HCT116 (cell line): Measurements from ENCODE around the gene MAP4. TPM values are rescaled to one million over a fixed set of nuclear protein-coding genes. Genes with fewer than 3 reads are reported as not detected.
"Not testable (repeated sequence)": the region's sequence is repeated elsewhere in the genome, so short reads cannot be mapped to it uniquely, and the experiment has no call there.

ENCODE experiments used
- ATAC-seq: fragments of 200-7000 bp; cut with Tn5 transposase; 2 replicates; pipeline ENCODE4 v1.9.1; 2020; ENCODE audit warnings: mild to moderate bottlenecking, moderate library complexity
- BruUV-seq: library from RNA; stranded (reverse); fragments of 400-500 nt; replicated peaks from 2 replicates; lab custom pipeline; 2021; lab: Mats Ljungman, UMichigan
- CTCF ChIA-PET: fragments of 300-600 bp; sonication (Branson Sonifier 250); formaldehyde crosslinking; loops from one replicate; lab custom pipeline; 2021; ENCODE audit warnings: antibody characterized with exemption; lab: Charles Lee
- POLR2A ChIA-PET: fragments of 300-600, 350-600 bp; sonication (Branson Sonifier 250); formaldehyde crosslinking; loops from one replicate; lab custom pipeline; 2021; ENCODE audit warnings: antibody characterized with exemption; lab: Charles Lee
- RAD21 ChIA-PET, 2 experiments: fragments of 300-600 bp; sonication (Branson Sonifier 250); formaldehyde crosslinking; loops; one replicate each; lab custom pipeline; 2023; ENCODE audit warnings: low total read pairs in 2 of 2; ENCODE audit not compliant: uncharacterized antibody in 2 of 2, unreplicated experiment in 2 of 2, low non-redundant PET in 1 of 2; lab: Charles Lee
- DNase-seq: peaks from one replicate; pipeline ENCODE4 v3.0.0-alpha.2; 2010; ENCODE audit warnings: low read depth, low spot score
- H2AFZ ChIP-seq: fragments of 200-600 bp; shearing (Covaris generic), sonication (generic); 2 replicates; pipeline ENCODE4 v1.6.1; 2017; ENCODE audit warnings: low read depth, mixed run types, mixed read lengths, antibody characterized with exemption, low read length; ENCODE audit not compliant: poor library complexity, severe bottlenecking
- H3K27ac ChIP-seq: 2 replicates; pipeline ENCODE4 v1.5.1; 2012; ENCODE audit warnings: low read depth, low read length
- H3K27me3 ChIP-seq: fragments of 200-600 bp; sonication (generic); 2 replicates; pipeline ENCODE4 v1.6.1; 2016; ENCODE audit warnings: mixed run types, low read length, mixed read lengths; ENCODE audit not compliant: insufficient read depth
- H3K36me3 ChIP-seq, 2 experiments: fragments of 200-500 bp in 1 of 2; fragments of 200-600 bp in 1 of 2; sonication (Bioruptor generic) in 1 of 2; sonication (generic) in 1 of 2; 2 replicates each; pipeline versions ENCODE4 v1.5.1 to v1.6.1; 2014 to 2016; ENCODE audit warnings: low read length in 2 of 2, inconsistent platforms in 1 of 2, mixed read lengths in 1 of 2, mixed run types in 1 of 2; ENCODE audit not compliant: insufficient read depth in 2 of 2, control insufficient read depth in 1 of 2
- H3K4me1 ChIP-seq, 2 experiments: fragments of 200-600 bp in 1 of 2; sonication (generic) in 1 of 2; 2 replicates each; pipeline versions ENCODE4 v1.5.1 to v1.6.1; 2012 to 2017; ENCODE audit warnings: low read length in 2 of 2, inconsistent platforms in 1 of 2, mild to moderate bottlenecking in 1 of 2, mixed read lengths in 1 of 2, mixed run types in 1 of 2, moderate library complexity in 1 of 2; ENCODE audit not compliant: insufficient read depth in 2 of 2, control insufficient read depth in 1 of 2
- H3K4me2 ChIP-seq: fragments of 200-600 bp; sonication (generic); 2 replicates; pipeline ENCODE4 v1.6.1; 2017; ENCODE audit warnings: mixed run types, low read length, mixed read lengths
- H3K4me3 ChIP-seq, 2 experiments: fragments of 200-600 bp in 1 of 2; sonication (generic) in 1 of 2; replicated peaks in 1 of 2; 2 replicates each; pipeline ENCODE4 v1.5.1; 2011 to 2016; ENCODE audit warnings: low read length in 2 of 2, control low read depth in 1 of 2, low read depth in 1 of 2, mild to moderate bottlenecking in 1 of 2, mixed read lengths in 1 of 2, mixed run types in 1 of 2
- H3K79me2 ChIP-seq: fragments of 200-600 bp; sonication (generic); 2 replicates; pipeline ENCODE4 v1.6.1; 2017; ENCODE audit warnings: mild to moderate bottlenecking, mixed run types, low read length, moderate library complexity, mixed read lengths; ENCODE audit not compliant: insufficient read depth
- H3K9ac ChIP-seq: fragments of 200-600 bp; sonication (generic); 2 replicates; pipeline ENCODE4 v1.6.1; 2016; ENCODE audit warnings: low read length, mixed read lengths
- H3K9me2 ChIP-seq: fragments of 200-600 bp; sonication (generic), shearing (Covaris generic); 2 replicates; pipeline ENCODE4 v1.6.1; 2017; ENCODE audit warnings: mixed run types, mild to moderate bottlenecking, moderate library complexity; ENCODE audit not compliant: insufficient read depth
- H3K9me3 ChIP-seq, 2 experiments: fragments of 200-500 bp in 1 of 2; fragments of 200-600 bp in 1 of 2; sonication (Bioruptor generic) in 1 of 2; sonication (generic) in 1 of 2; 2 replicates each; pipeline ENCODE4 v1.6.1; 2014 to 2017; ENCODE audit warnings: low read length in 2 of 2, mixed read lengths in 2 of 2, inconsistent platforms in 1 of 2, low read depth in 1 of 2, mild to moderate bottlenecking in 1 of 2, mixed run types in 1 of 2, moderate library complexity in 1 of 2; ENCODE audit not compliant: control insufficient read depth in 1 of 2, insufficient read depth in 1 of 2
- H4K20me1 ChIP-seq: fragments of 200-600 bp; sonication (generic), shearing (Covaris generic); 2 replicates; pipeline ENCODE4 v1.6.1; 2017; ENCODE audit warnings: mixed run types, mild to moderate bottlenecking, moderate library complexity; ENCODE audit not compliant: insufficient read depth
- CBX3 ChIP-seq: IDR thresholded peaks from 2 replicates; pipeline ENCODE4 v1.6.1; 2012; ENCODE audit warnings: low read depth
- EGR1 ChIP-seq: IDR thresholded peaks from 2 replicates; pipeline ENCODE4 v1.6.1; 2012; ENCODE audit warnings: low read depth
- EZH2 ChIP-seq: fragments of 200-600 bp; sonication (generic); IDR thresholded peaks from 2 replicates; pipeline ENCODE4 v1.6.1; 2017; ENCODE audit warnings: antibody characterized with exemption, mixed run types
- FOSL1 ChIP-seq: IDR thresholded peaks from 2 replicates; pipeline ENCODE4 v1.6.1; 2012; ENCODE audit warnings: low read depth
- JUND ChIP-seq: IDR thresholded peaks from 2 replicates; pipeline ENCODE4 v1.6.1; 2012
- POLR2A ChIP-seq: IDR thresholded peaks from 2 replicates; pipeline ENCODE4 v1.7.0; 2011; ENCODE audit warnings: borderline replicate concordance; ENCODE audit not compliant: insufficient read depth, insufficient read length; ENCODE audit errors: extremely low read depth
- SIN3A ChIP-seq: IDR thresholded peaks from 2 replicates; pipeline ENCODE4 v1.6.1; 2012; ENCODE audit warnings: low read depth
- SP1 ChIP-seq: IDR thresholded peaks from 2 replicates; pipeline ENCODE4 v1.6.1; 2012; ENCODE audit warnings: low read depth
- YY1 ChIP-seq: IDR thresholded peaks from 2 replicates; pipeline ENCODE4 v1.6.1; 2011; ENCODE audit warnings: low read length, low read depth, moderate library complexity, mild to moderate bottlenecking; ENCODE audit not compliant: insufficient replicate concordance; ENCODE audit errors: extremely low read depth
- ZFX ChIP-seq: fragments of 450-650 bp; IDR thresholded peaks from 2 replicates; pipeline ENCODE4 v1.6.1; 2017
- ZNF274 ChIP-seq: fragments of 200-500 bp; sonication (Bioruptor generic); IDR thresholded peaks from 2 replicates; pipeline ENCODE4 v1.6.1; 2014; ENCODE audit warnings: mild to moderate bottlenecking, low read depth, low read length, inconsistent platforms
- intact Hi-C: fragments of 100-400 bp; cut with micrococcal nuclease; formaldehyde crosslinking; loops from 2 replicates; pipeline ENCODE4 v1.10.0; 2022
- total RNA-seq: library from RNA; stranded (reverse); gene quantifications from one replicate; pipeline ENCODE4 v1.2.1, GENCODE V29; 2021; ENCODE audit not compliant: unreplicated experiment
- TF ChIP-seq, protein P1 (sequence below): IDR thresholded peaks from 2 replicates; pipeline ENCODE4 v1.6.1; 2011; ENCODE audit warnings: mild to moderate bottlenecking, low read length, moderate library complexity; ENCODE audit not compliant: insufficient replicate concordance; ENCODE audit errors: extremely low read depth
- TF ChIP-seq, protein P2 (sequence below): IDR thresholded peaks from 2 replicates; pipeline ENCODE4 v1.6.1; 2012

The MAP4 gene
- total RNA-seq, 1 experiment from 2014 or later, result 200 TPM

DNA sequence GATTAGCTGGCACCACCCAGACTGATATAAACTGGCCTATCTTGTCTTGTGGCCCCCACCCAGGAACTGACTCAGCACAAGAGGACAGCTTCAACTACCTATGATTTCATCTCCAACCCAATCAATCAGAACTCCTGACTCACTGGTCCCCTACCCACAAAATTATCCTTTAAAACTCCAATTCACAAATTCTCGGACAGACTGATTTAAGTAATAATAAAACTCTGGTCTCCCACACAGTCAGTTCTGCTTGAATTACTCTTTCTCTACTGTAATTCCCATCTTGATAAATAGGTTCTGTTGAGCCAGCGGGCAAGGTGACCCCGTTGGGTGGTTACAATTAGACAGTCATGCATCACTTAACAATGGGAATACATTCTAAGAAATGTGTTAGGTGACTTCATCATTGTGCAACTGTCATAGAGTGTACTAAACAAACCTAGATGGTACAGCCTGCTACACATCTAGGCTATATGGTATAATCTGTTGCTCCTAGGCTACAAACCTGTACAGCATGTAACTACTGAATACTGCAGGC lies 48.1 kb upstream of the MAP4 start:
- ChIA-PET RAD21 (no interaction called here), POLR2A (no interaction called here), CTCF (no interaction called here)
- ATAC-seq, result no peak
- no peak overlapping the region for H3K4me3 ChIP-seq
- H3K36me3 ChIP-seq, result no peaks in the 10 kb centered on the region
- H3K79me2 ChIP-seq, result peaks cover 88% of the 10 kb centered on the region
- no peak overlapping the region for H3K27ac ChIP-seq
- no peaks in the 10 kb centered on the region for H3K9me3 ChIP-seq
- no TSS peak for BruUV-seq
- peak overlapping the region; percentile 24; the same call in 1 of the 2 replicates for H3K4me2 ChIP-seq
- DNase-seq, result no peak
- peaks cover 14% of the 10 kb centered on the region for H4K20me1 ChIP-seq
- no peak overlapping the region for H3K9ac ChIP-seq
- peaks cover 5 to 16% of the 10 kb centered on the region in 2 experiments for H3K4me1 ChIP-seq
- no peak for TF ChIP-seq YY1
- no peaks in the 10 kb centered on the region for H3K27me3 ChIP-seq
- intact Hi-C loops, result no loop called here
- H2AFZ ChIP-seq, result no peak overlapping the region
- no peaks in the 10 kb centered on the region for H3K9me2 ChIP-seq

DNA sequence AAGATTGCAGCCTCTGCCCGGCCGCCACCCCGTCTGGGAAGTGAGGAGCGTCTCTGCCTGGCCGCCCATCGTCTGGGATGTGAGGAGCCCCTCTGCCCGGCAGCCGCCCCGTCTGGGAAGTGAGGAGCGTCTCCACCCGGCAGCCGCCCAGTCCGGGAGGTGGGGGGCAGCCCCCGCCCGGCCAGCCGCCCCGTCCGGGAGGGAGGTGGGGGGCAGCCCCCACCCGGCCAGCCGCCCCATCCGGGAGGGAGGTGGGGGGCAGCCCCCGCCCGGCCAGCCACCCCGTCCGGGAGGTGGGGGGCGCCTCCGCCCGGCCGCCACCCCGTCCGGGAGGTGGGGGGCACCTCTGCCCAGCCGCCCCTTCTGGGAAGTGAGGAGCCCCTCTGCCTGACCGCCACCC lies 45.4 kb upstream of the MAP4 start:
- peaks cover 18% of the 10 kb centered on the region for H4K20me1 ChIP-seq
- H3K4me3 ChIP-seq, H3K36me3 ChIP-seq, H3K27me3 ChIP-seq, intact Hi-C loops, CTCF ChIA-PET, BruUV-seq, H3K9ac ChIP-seq, RAD21 ChIA-PET, DNase-seq, ATAC-seq, H3K27ac ChIP-seq, H3K9me3 ChIP-seq, H3K9me2 ChIP-seq, POLR2A ChIA-PET, H3K4me2 ChIP-seq, H2AFZ ChIP-seq: not testable (repeated sequence)
- H3K79me2 ChIP-seq, result peaks cover 79% of the 10 kb centered on the region
- H3K4me1 ChIP-seq, result peaks cover 0 to 11% of the 10 kb centered on the region in 2 experiments; a peak in 3 of 4 replicates

DNA sequence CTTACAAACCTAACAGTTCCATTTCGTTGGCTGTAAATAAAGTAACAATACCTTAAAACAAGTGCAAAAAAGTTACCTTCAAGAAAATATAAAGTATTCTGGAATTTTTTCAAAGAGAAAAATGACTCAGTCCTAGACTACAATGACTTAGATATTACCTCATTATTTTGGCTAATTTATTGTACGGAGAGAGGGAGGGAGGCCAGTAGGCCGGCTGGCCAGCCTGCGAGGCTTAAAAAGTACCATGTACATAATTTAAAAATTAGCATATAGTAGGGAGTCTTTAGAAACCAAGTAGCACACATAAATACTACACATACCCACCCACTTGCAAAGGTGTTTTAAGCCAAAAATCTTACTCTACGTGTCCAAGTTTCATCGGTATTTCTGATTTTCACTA lies 41.9 kb upstream of the MAP4 start:
- Histone ChIP-seq H4K20me1 (peaks cover 10% of the 10 kb centered on the region), H3K36me3 (no peaks in the 10 kb centered on the region; a peak in 1 of 4 replicates), H3K79me2 (peaks cover 61% of the 10 kb centered on the region), H3K9ac (no peak overlapping the region), H3K4me1 (no peaks in the 10 kb centered on the region), H3K9me2 (no peaks in the 10 kb centered on the region), H3K4me2 (no peak overlapping the region), H3K27me3 (no peaks in the 10 kb centered on the region), H3K9me3 (no peaks in the 10 kb centered on the region), H2AFZ (no peak overlapping the region), H3K4me3 (no peak overlapping the region), H3K27ac (no peak overlapping the region)
- intact Hi-C loops, result no loop called here
- ChIA-PET POLR2A (no interaction called here), CTCF (no interaction called here), RAD21 (no interaction called here)
- no peak for DNase-seq
- ATAC-seq, result no peak
- BruUV-seq, result no TSS peak
- TF ChIP-seq ZFX (no peak), FOSL1 (no peak), YY1 (no peak), EGR1 (no peak), CBX3 (no peak), SP1 (no peak), POLR2A (no peak), JUND (no peak), ZNF274 (no peak), SIN3A (no peak), EZH2 (no peak)
- TF ChIP-seq, protein P1, sequence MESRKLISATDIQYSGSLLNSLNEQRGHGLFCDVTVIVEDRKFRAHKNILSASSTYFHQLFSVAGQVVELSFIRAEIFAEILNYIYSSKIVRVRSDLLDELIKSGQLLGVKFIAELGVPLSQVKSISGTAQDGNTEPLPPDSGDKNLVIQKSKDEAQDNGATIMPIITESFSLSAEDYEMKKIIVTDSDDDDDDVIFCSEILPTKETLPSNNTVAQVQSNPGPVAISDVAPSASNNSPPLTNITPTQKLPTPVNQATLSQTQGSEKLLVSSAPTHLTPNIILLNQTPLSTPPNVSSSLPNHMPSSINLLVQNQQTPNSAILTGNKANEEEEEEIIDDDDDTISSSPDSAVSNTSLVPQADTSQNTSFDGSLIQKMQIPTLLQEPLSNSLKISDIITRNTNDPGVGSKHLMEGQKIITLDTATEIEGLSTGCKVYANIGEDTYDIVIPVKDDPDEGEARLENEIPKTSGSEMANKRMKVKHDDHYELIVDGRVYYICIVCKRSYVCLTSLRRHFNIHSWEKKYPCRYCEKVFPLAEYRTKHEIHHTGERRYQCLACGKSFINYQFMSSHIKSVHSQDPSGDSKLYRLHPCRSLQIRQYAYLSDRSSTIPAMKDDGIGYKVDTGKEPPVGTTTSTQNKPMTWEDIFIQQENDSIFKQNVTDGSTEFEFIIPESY, result no peak
- TF ChIP-seq, protein P2, sequence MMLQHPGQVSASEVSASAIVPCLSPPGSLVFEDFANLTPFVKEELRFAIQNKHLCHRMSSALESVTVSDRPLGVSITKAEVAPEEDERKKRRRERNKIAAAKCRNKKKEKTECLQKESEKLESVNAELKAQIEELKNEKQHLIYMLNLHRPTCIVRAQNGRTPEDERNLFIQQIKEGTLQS, result no peak
